ENCODE measurements around the gene SLC17A1.

DNA sequence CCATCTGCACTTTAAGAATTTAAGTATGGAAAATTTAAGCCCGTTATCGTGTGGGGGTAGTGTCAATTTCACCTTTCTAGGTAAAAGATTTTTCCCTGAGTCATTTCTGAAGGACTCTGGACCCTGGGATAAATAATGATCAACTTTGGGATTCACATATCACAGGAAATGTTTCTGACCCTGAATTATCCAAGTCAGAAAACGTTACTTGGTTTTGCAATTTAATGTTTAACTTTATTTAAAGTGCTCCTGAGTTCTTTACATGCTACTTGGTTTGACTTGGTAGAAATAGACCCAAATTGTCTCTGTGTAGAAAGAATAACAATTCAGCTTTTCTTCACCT, 43.7 kb upstream of the SLC17A1 start:
- TF ChIP-seq, protein P1, sequence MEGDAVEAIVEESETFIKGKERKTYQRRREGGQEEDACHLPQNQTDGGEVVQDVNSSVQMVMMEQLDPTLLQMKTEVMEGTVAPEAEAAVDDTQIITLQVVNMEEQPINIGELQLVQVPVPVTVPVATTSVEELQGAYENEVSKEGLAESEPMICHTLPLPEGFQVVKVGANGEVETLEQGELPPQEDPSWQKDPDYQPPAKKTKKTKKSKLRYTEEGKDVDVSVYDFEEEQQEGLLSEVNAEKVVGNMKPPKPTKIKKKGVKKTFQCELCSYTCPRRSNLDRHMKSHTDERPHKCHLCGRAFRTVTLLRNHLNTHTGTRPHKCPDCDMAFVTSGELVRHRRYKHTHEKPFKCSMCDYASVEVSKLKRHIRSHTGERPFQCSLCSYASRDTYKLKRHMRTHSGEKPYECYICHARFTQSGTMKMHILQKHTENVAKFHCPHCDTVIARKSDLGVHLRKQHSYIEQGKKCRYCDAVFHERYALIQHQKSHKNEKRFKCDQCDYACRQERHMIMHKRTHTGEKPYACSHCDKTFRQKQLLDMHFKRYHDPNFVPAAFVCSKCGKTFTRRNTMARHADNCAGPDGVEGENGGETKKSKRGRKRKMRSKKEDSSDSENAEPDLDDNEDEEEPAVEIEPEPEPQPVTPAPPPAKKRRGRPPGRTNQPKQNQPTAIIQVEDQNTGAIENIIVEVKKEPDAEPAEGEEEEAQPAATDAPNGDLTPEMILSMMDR (IDR thresholded peaks at IDR 0.05), result no peak
- no peak for TF ChIP-seq POLR2A (IDR thresholded peaks at IDR 0.05)

Measured in adrenal gland (tissue), 5 donors.